ENCODE measurements around the gene RNF151. TPM values are rescaled to one million over a fixed set of nuclear protein-coding genes. Genes with fewer than 3 reads are reported as not detected.

RNF151 gene
- total and polyA plus RNA-seq, 2 of the 13 experiments (the other 11 are each of a cell fraction or from before 2014, with no cell fraction given), result not detected

DNA sequence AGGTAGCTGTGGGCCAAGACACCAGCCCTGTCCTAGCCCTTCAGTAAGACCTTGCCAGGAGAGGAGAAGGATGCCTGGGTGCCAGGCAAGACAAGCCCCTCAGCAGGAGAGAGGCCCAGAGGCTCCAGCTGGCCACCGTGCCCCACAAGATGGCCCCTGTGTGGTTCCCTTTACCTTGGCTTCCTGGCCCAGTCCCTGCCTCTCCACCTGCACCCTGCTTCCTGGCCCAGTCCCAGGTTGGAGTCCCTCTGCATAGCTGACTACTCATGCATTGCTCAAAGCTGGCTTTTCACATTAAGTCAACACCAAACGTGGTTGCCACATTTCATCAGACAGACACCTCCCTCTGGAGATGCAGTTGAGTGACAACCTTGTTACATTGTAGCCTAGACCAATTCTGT is 27.1 kb downstream of the RNF151 start (continued):
- TF ChIP-seq RXRA (CRISPR knock-in tag; IDR thresholded peaks at IDR 0.05) (no peak), SMARCE1 (IDR thresholded peaks at IDR 0.05; ENCODE audit: borderline replicate concordance) (no peak), ZNF660 (CRISPR knock-in tag; IDR thresholded peaks at IDR 0.05; ENCODE audit: borderline replicate concordance, low read depth) (no peak), NCOA2 (CRISPR knock-in tag; IDR thresholded peaks at IDR 0.05) (no peak), ARNTL (CRISPR knock-in tag; IDR thresholded peaks at IDR 0.05) (no peak), CEBPG (CRISPR knock-in tag; IDR thresholded peaks at IDR 0.05) (peak; percentile 89), ZNF569 (CRISPR knock-in tag; IDR thresholded peaks at IDR 0.05; ENCODE audit: borderline replicate concordance) (no peak), STAT5B (CRISPR knock-in tag; IDR thresholded peaks at IDR 0.05) (no peak), ZNF121 (CRISPR knock-in tag; IDR thresholded peaks at IDR 0.05) (peak; percentile 57; the same call in 1 of the 2 replicates), LRRFIP1 (CRISPR knock-in tag; conservative IDR thresholded peaks at IDR 0.05) (no peak), YY1 (IDR thresholded peaks at IDR 0.05; ENCODE audit: insufficient read depth, insufficient replicate concordance, low read depth, low read length) (peak; percentile 8), RBM22 (optimal IDR thresholded peaks at IDR 0.05; ENCODE audit: low read length) (no peak), ZNF20 (CRISPR knock-in tag; IDR thresholded peaks at IDR 0.05) (no peak), ZNF274 (CRISPR knock-in tag; IDR thresholded peaks at IDR 0.05) (no peak), MXD3 (CRISPR knock-in tag; IDR thresholded peaks at IDR 0.05) (no peak), POLR2AphosphoS2 (IDR thresholded peaks at IDR 0.05; ENCODE audit: low read depth, low read length) (no peak), TBX3 (IDR thresholded peaks at IDR 0.05; ENCODE audit: borderline replicate concordance) (no peak), ATF4 (CRISPR knock-in tag; IDR thresholded peaks at IDR 0.05) (peak in 1 of 2 experiments; percentile 91; a peak in 2 of 4 replicates), FOSL2 (CRISPR knock-in tag; IDR thresholded peaks at IDR 0.05) (peak; percentile 68)
- TF ChIP-seq, protein P1, sequence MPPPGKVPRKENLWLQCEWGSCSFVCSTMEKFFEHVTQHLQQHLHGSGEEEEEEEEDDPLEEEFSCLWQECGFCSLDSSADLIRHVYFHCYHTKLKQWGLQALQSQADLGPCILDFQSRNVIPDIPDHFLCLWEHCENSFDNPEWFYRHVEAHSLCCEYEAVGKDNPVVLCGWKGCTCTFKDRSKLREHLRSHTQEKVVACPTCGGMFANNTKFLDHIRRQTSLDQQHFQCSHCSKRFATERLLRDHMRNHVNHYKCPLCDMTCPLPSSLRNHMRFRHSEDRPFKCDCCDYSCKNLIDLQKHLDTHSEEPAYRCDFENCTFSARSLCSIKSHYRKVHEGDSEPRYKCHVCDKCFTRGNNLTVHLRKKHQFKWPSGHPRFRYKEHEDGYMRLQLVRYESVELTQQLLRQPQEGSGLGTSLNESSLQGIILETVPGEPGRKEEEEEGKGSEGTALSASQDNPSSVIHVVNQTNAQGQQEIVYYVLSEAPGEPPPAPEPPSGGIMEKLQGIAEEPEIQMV (CRISPR knock-in tag; IDR thresholded peaks at IDR 0.05; ENCODE audit: low read depth), result no peak
- TF ChIP-seq, protein P2, sequence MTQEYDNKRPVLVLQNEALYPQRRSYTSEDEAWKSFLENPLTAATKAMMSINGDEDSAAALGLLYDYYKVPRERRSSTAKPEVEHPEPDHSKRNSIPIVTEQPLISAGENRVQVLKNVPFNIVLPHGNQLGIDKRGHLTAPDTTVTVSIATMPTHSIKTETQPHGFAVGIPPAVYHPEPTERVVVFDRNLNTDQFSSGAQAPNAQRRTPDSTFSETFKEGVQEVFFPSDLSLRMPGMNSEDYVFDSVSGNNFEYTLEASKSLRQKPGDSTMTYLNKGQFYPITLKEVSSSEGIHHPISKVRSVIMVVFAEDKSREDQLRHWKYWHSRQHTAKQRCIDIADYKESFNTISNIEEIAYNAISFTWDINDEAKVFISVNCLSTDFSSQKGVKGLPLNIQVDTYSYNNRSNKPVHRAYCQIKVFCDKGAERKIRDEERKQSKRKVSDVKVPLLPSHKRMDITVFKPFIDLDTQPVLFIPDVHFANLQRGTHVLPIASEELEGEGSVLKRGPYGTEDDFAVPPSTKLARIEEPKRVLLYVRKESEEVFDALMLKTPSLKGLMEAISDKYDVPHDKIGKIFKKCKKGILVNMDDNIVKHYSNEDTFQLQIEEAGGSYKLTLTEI (CRISPR knock-in tag; conservative IDR thresholded peaks at IDR 0.05), result no peak
- TF ChIP-seq, protein P3, sequence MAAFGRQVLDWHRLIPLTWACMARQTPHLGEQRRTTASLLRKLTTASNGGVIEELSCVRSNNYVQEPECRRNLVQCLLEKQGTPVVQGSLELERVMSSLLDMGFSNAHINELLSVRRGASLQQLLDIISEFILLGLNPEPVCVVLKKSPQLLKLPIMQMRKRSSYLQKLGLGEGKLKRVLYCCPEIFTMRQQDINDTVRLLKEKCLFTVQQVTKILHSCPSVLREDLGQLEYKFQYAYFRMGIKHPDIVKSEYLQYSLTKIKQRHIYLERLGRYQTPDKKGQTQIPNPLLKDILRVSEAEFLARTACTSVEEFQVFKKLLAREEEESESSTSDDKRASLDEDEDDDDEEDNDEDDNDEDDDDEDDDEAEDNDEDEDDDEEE (CRISPR knock-in tag; IDR thresholded peaks at IDR 0.05), result no peak
- TF ChIP-seq, protein P4, sequence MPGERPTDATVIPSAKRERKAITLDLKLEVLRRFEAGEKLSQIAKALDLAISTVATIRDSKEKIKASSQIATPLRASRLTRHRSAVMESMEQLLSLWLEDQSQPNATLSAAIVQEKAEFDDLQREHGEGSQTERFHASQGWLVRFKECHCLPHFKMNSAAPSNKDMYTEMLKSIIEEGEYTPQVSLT (CRISPR knock-in tag; IDR thresholded peaks at IDR 0.05; ENCODE audit: borderline replicate concordance, low read depth), result no peak

Data from HepG2 (cell line).